ENCODE measurements around the gene GNAL.

GNAL gene

GRCh38 chr18:11817229-11817628, 128.2 kb downstream of the GNAL start:
- no peak for DNase-seq

GRCh38 chr18:11818486-11819203, 129.6 kb downstream of the GNAL start:
- DNase-seq, result no peak

GRCh38 chr18:11819938-11820337, 130.9 kb downstream of the GNAL start:
- no peak for DNase-seq

GRCh38 chr18:11820697-11821096, 131.6 kb downstream of the GNAL start:
- DNase-seq, result no peak

GRCh38 chr18:11821208-11821607, 132.1 kb downstream of the GNAL start:
- no peak for DNase-seq

- DNase-seq, result no peak
These were observed 132.7 kb downstream of the GNAL start for GRCh38 chr18:11821643-11822237.

GRCh38 chr18:11823545-11823944, 134.5 kb downstream of the GNAL start:
- DNase-seq, result no peak

GRCh38 chr18:11826836-11827235, 137.8 kb downstream of the GNAL start:
- DNase-seq, result no peak

- DNase-seq, result no peak
These were observed 139.8 kb downstream of the GNAL start for GRCh38 chr18:11828786-11829432.

- no peak for DNase-seq
These were observed 141.5 kb downstream of the GNAL start for GRCh38 chr18:11830585-11830984.

- no peak for DNase-seq
These were observed 142.9 kb downstream of the GNAL start for GRCh38 chr18:11831921-11832320.

GRCh38 chr18:11834772-11835171, 145.7 kb downstream of the GNAL start:
- no peak for DNase-seq

- no peak for DNase-seq
These were observed 150.5 kb downstream of the GNAL start for GRCh38 chr18:11839556-11839955.

GRCh38 chr18:11840493-11840892, 151.4 kb downstream of the GNAL start:
- no peak for DNase-seq

- no peak for DNase-seq
These were observed 153.5 kb downstream of the GNAL start for GRCh38 chr18:11842562-11842961.

- DNase-seq, result no peak
These were observed 155.4 kb downstream of the GNAL start for GRCh38 chr18:11844436-11844835.

- no peak for DNase-seq
These were observed 156.6 kb downstream of the GNAL start for GRCh38 chr18:11845654-11846053.

GRCh38 chr18:11847811-11848210, 158.7 kb downstream of the GNAL start:
- DNase-seq, result no peak

GRCh38 chr18:11849279-11849678, 160.2 kb downstream of the GNAL start:
- DNase-seq, result no peak

- peak; percentile 51 for DNase-seq
These were observed 161.0 kb downstream of the GNAL start for GRCh38 chr18:11849841-11850634.

GRCh38 chr18:11850821-11851145, 161.7 kb downstream of the GNAL start:
- peak; percentile 82 for DNase-seq

- DNase-seq, result peak; percentile 82
These were observed 162.2 kb downstream of the GNAL start, which contains the start of gene CHMP1B for GRCh38 chr18:11851146-11851805. Gene CHMP1B, plus strand, starts transcription at chr18:11851413. Its CDS starts 99 bp downstream, at chr18:11851512.

- DNase-seq, result peak; percentile 31
These were observed 162.8 kb downstream of the GNAL start for GRCh38 chr18:11851806-11852337.

Data from kidney glomerular epithelial cell (primary cell).